IPS-15b (cell line): ENCODE data around the gene MDP1.

Experiments
- H3K27me3 ChIP-seq: one replicate; pipeline ENCODE4 v1.6.1; 2013; ENCODE audit warnings: low read length; ENCODE audit not compliant: control insufficient read depth, insufficient read depth
- H3K36me3 ChIP-seq: one replicate; pipeline ENCODE4 v1.6.1; 2013; ENCODE audit warnings: low read length; ENCODE audit not compliant: control insufficient read depth, insufficient read depth
- H3K4me1 ChIP-seq: one replicate; pipeline ENCODE4 v1.6.1; 2013; ENCODE audit warnings: mild to moderate bottlenecking, low read length; ENCODE audit not compliant: control insufficient read depth, insufficient read depth
- H3K4me3 ChIP-seq: one replicate; pipeline ENCODE4 v1.5.1; 2013; ENCODE audit warnings: low read depth, low read length
- H3K9ac ChIP-seq: one replicate; pipeline ENCODE4 v1.6.1; 2013; ENCODE audit warnings: low read depth, mild to moderate bottlenecking, low read length
- H3K9me3 ChIP-seq: one replicate; pipeline ENCODE4 v1.6.1; 2013; ENCODE audit warnings: mild to moderate bottlenecking, low read length; ENCODE audit not compliant: control insufficient read depth, insufficient read depth

Gene MDP1

GRCh38 chr14:24188251-24189058 lies 27.4 kb downstream of the MDP1 start, which contains the start of gene IPO4:
Gene IPO4 (minus strand): TSS chr14:24188816. CDS start chr14:24188787, 29 bp downstream.
- Histone ChIP-seq H3K36me3 (peaks cover 55% of the 10 kb centered on the region), H3K9ac (peak within 1 kb of the TSS; percentile 70), H3K9me3 (no peaks in the 10 kb centered on the region), H3K27me3 (no peaks in the 10 kb centered on the region), H3K4me1 (peaks cover 6% of the 10 kb centered on the region), H3K4me3 (peak within 1 kb of the TSS; percentile 96)

- Histone ChIP-seq H3K27me3 (no peaks in the 10 kb centered on the region), H3K9ac (no peak overlapping the region), H3K4me3 (peak overlapping the region; percentile 96), H3K9me3 (no peaks in the 10 kb centered on the region), H3K4me1 (peaks cover 6% of the 10 kb centered on the region), H3K36me3 (peaks cover 58% of the 10 kb centered on the region)
Measured at GRCh38 chr14:24187539-24187915, 28.3 kb downstream of the MDP1 start.

- Histone ChIP-seq H3K4me1 (peaks cover 6% of the 10 kb centered on the region), H3K4me3 (no peak overlapping the region), H3K9ac (no peak overlapping the region), H3K9me3 (no peaks in the 10 kb centered on the region), H3K36me3 (peaks cover 60% of the 10 kb centered on the region), H3K27me3 (no peaks in the 10 kb centered on the region)
Measured at GRCh38 chr14:24186831-24187538, 28.9 kb downstream of the MDP1 start.

GRCh38 chr14:24185741-24186140 lies 30.1 kb downstream of the MDP1 start:
- H3K4me3 ChIP-seq: no peak overlapping the region
- no peaks in the 10 kb centered on the region for H3K27me3 ChIP-seq
- H3K4me1 ChIP-seq: peaks cover 6% of the 10 kb centered on the region
- no peaks in the 10 kb centered on the region for H3K9me3 ChIP-seq
- no peak overlapping the region for H3K9ac ChIP-seq
- peaks cover 71% of the 10 kb centered on the region for H3K36me3 ChIP-seq

DNA sequence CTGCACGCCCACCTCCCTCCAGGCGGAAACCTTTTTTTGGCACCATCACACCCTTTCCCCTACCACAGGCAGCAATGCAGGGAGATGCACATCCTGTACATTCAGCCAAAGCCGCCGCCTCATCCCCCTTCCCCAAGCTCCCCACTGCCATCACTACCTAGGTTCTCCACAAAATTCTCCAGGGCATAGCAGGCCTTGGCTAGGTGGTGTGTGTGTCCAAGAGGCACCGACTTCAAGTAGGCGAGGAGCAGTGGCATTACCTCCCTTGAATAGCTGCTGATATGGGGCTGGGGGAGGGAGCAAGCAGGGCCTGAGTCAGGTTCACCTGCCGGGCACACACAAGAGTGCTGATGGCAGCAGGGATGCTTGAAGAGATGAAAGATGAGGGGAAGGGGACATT lies 30.8 kb downstream of the MDP1 start:
- H3K9ac ChIP-seq: no peak overlapping the region
- H3K36me3 ChIP-seq: peaks cover 77% of the 10 kb centered on the region
- H3K27me3 ChIP-seq: no peaks in the 10 kb centered on the region
- H3K9me3 ChIP-seq: no peaks in the 10 kb centered on the region
- H3K4me3 ChIP-seq: no peak overlapping the region
- peaks cover 6% of the 10 kb centered on the region for H3K4me1 ChIP-seq

GRCh38 chr14:24184104-24184970 lies 31.5 kb downstream of the MDP1 start:
- Histone ChIP-seq H3K4me3 (no peak overlapping the region), H3K36me3 (peaks cover 77% of the 10 kb centered on the region), H3K27me3 (no peaks in the 10 kb centered on the region), H3K9ac (no peak overlapping the region), H3K4me1 (peaks cover 6% of the 10 kb centered on the region), H3K9me3 (no peaks in the 10 kb centered on the region)

- no peak overlapping the region for H3K4me3 ChIP-seq
- H3K27me3 ChIP-seq: no peaks in the 10 kb centered on the region
- H3K9ac ChIP-seq: no peak overlapping the region
- peaks cover 6% of the 10 kb centered on the region for H3K4me1 ChIP-seq
- peaks cover 89% of the 10 kb centered on the region for H3K36me3 ChIP-seq
- H3K9me3 ChIP-seq: no peaks in the 10 kb centered on the region
Measured at GRCh38 chr14:24183014-24183481, 32.8 kb downstream of the MDP1 start.

DNA sequence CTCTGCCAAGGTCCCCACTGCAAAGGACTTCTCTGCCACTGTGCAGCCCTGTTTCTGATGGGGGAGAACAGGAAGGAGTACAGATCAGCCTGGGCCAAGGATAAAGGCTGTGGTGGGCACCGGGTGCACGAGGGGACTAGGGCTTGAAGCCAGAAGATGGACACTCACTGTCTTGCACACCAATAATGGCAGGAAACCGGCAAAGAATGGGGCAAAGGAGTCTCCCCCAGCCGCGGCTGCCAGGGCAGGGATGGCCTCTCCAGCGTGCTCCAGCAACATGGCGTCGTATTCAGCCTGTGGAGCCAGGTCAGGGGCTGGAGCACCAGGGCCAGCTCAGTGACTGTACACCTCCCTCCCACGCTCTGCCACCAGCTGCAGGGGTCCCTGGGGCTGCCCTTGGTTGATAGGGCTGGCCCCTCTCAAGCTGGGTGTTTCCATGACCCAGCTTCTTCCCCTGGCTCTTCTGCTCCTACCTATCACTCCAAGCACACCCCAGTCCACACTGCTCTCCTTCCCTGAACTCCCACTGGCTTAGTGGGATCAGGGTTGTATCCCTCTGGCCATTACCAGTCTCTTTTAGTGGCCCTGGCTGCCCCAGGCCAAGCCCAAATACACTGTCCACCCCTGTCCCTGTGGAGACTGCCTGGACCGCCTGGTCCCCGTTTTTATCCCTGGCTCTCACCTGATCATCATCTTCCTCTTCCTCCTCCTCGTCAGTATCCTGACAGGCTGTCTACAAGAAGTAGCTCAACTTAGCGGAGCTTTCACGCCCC lies 33.6 kb downstream of the MDP1 start:
- Histone ChIP-seq H3K36me3 (peaks cover 94% of the 10 kb centered on the region), H3K9me3 (no peaks in the 10 kb centered on the region), H3K4me3 (no peak overlapping the region), H3K27me3 (no peaks in the 10 kb centered on the region), H3K4me1 (no peaks in the 10 kb centered on the region), H3K9ac (no peak overlapping the region)

DNA sequence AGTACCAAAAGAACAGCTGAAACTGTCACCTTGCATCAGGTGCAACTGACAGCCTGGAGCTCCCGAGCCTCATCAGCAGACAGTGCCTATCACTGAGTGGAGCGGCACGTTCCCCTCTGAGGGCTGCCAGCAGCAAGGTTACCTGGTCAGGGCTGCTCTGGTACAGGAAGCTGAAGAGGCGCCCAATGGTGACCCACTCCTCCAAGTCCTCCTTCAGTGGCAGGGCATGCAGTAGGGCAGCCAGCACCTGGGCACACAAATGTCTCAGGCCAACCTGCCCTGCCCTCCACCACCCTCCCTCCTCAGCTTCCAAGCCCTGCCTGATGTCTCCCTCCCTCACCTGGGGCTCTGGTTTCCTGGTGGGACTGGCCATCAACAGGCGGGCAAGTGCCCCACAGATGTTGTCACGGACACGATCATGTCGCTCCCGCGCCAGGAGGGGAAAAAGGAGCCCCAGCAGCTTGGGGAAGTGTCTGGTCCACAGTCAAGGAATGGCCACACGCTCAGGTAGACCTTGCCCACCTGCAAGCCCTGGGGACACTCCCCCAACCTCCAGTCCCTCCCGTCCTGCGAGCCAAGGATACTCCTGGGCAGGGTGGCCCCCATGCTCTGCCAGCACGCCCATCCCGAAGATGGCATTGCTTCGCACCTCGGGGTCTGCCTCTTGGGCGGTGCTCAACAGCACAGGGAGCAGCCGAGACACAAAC lies 34.3 kb downstream of the MDP1 start:
- peaks cover 89% of the 10 kb centered on the region for H3K36me3 ChIP-seq
- no peaks in the 10 kb centered on the region for H3K4me1 ChIP-seq
- H3K9ac ChIP-seq: no peak overlapping the region
- no peak overlapping the region for H3K4me3 ChIP-seq
- no peaks in the 10 kb centered on the region for H3K9me3 ChIP-seq
- H3K27me3 ChIP-seq: no peaks in the 10 kb centered on the region

DNA sequence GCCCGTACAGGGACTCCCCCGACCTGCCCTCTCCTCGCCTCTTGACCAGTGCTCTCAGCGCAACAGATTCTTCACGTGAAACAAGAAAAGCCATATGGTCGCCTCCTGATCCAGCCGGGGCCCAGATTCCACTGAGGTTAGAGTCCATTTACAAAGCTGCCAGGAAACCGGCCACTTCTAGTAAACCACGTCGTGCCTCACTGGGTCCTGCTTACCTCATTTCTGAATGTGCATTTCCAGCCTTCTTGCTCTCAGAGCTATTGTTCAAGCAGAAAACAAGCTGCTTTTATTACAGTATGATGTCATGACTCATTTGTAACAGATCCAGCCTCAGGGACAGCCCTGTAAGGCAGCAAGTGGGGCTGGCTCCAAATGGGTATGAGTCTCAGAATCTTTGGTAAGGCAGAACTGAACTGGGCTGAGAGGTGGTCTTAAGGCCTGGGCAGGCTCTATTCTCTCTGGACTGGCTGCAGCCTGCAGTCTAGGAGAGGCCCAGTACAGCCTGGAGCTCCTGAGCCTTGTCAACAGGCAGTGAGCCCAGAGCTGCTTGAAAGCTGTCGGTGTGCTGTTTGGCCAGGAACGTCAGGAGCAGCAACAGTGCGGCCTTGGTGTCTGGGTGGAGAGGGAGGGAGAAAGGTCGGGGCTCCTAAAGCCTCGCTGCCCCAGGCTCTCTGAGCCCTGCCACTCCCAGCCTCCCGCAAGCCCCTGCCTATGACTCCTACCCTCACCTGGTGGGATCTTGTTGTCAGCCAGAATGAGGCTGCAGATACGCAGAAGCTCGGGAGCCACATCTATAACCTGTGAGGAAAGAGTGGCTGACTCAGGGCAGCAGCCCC lies 35.7 kb downstream of the MDP1 start:
- Histone ChIP-seq H3K27me3 (no peaks in the 10 kb centered on the region), H3K9ac (no peak overlapping the region), H3K36me3 (peaks cover 76% of the 10 kb centered on the region), H3K4me1 (no peaks in the 10 kb centered on the region), H3K4me3 (no peak overlapping the region), H3K9me3 (no peaks in the 10 kb centered on the region)
